HepG2 (cell line): ENCODE measurements around the gene MKS1. TPM values are rescaled to one million over a fixed set of nuclear protein-coding genes. Genes with fewer than 3 reads are reported as not detected.

ENCODE experiments used
- CENPBD1 ChIP-seq: sonication (generic); formaldehyde crosslinking; IDR thresholded peaks from 2 replicates; pipeline ENCODE4 v1.8.0; 2022; ENCODE audit warnings: missing genetic modification reagents, low read depth, mild to moderate bottlenecking, borderline replicate concordance
- CHCHD3 ChIP-seq: sonication (generic); formaldehyde crosslinking; IDR thresholded peaks from 2 replicates; pipeline ENCODE4 v1.8.0; 2022; ENCODE audit warnings: mild to moderate bottlenecking, missing genetic modification reagents, moderate library complexity
- KDM3A ChIP-seq: IDR thresholded peaks from 2 replicates; pipeline ENCODE4 v1.6.1; 2018; ENCODE audit warnings: low read depth, missing compliant biosample characterization
- KLF6 ChIP-seq: IDR thresholded peaks from 2 replicates; pipeline ENCODE4 v1.8.0; 2016; ENCODE audit warnings: missing biosample characterization, missing genetic modification reagents
- MZF1 ChIP-seq: sonication (generic); formaldehyde crosslinking; IDR thresholded peaks from 2 replicates; pipeline ENCODE4 v1.8.1; 2023; ENCODE audit warnings: mild to moderate bottlenecking, missing genetic modification reagents, borderline replicate concordance
- NCOA1 ChIP-seq: sonication (generic); formaldehyde crosslinking; IDR thresholded peaks from 2 replicates; pipeline ENCODE4 v1.9.0; 2021; ENCODE audit warnings: missing genetic modification reagents
- NFYC ChIP-seq: IDR thresholded peaks from 2 replicates; pipeline ENCODE4 v1.6.1; 2016; ENCODE audit warnings: missing genetic modification reagents, missing compliant biosample characterization
- SIN3A ChIP-seq: IDR thresholded peaks from 2 replicates; pipeline ENCODE4 v1.6.1; 2011; ENCODE audit warnings: low read depth, mild to moderate bottlenecking, control low read depth, low read length, borderline replicate concordance
- SNAPC4 ChIP-seq: sonication (generic); formaldehyde crosslinking; IDR thresholded peaks from 2 replicates; pipeline ENCODE4 v1.4.0; 2020; ENCODE audit warnings: mild to moderate bottlenecking, missing genetic modification reagents
- SYNCRIP ChIP-seq: fragments of 200-400 bp; formaldehyde crosslinking; IDR thresholded peaks from 2 replicates; pipeline ENCODE4 v1.6.1; 2018; ENCODE audit warnings: mild to moderate bottlenecking, low read depth, low read length; ENCODE audit not compliant: insufficient read depth
- TCF7L2 ChIP-seq: IDR thresholded peaks from 2 replicates; pipeline ENCODE4 v1.6.1; 2011; ENCODE audit warnings: mild to moderate bottlenecking, low read depth, low read length, moderate library complexity
- ZNF644 ChIP-seq: IDR thresholded peaks from 2 replicates; pipeline ENCODE4 v1.6.1; 2016; ENCODE audit warnings: low read depth
- ZSCAN9 ChIP-seq: IDR thresholded peaks from 2 replicates; pipeline ENCODE4 v1.6.1; 2016; ENCODE audit warnings: borderline replicate concordance
- polyA plus RNA-seq, 8 experiments: library from polyadenylated mRNA; depleted of rRNA in 3 of 8; stranded (reverse) in 7 of 8; unstranded in 1 of 8; fragments of >200 nt; fragmentation: Illumina TruSeq in 4 of 8; extraction: Trizol in 4 of 8; gene quantifications; 2 replicates each; pipeline versions ENCODE4 v1.2.1 to v1.2.3, GENCODE V29; 2011 to 2016; ENCODE audit warnings: low read depth in 4 of 8, missing spikeins in 1 of 8, mixed read lengths in 1 of 8; ENCODE audit not compliant: insufficient read depth in 1 of 8
- total RNA-seq, 5 experiments: library from RNA; depleted of rRNA; stranded (reverse); fragments of >200 nt; fragmentation: Illumina TruSeq; extraction: Trizol; gene quantifications; 2 replicates each; pipeline ENCODE4 v1.2.3, GENCODE V29; 2016; ENCODE audit warnings: low read depth in 1 of 5
- TF ChIP-seq, protein P1 (sequence below): sonication (generic); IDR thresholded peaks from 2 replicates; pipeline ENCODE4 v1.6.1; 2016; ENCODE audit warnings: low read depth, borderline replicate concordance
- TF ChIP-seq, protein P2 (sequence below): sonication (generic); formaldehyde crosslinking; IDR thresholded peaks from 2 replicates; pipeline ENCODE4 v1.4.0; 2020; ENCODE audit warnings: low read depth, missing genetic modification reagents
- TF ChIP-seq, protein P3 (sequence below): sonication (generic); formaldehyde crosslinking; IDR thresholded peaks from 2 replicates; pipeline ENCODE4 v1.4.0; 2020; ENCODE audit warnings: mild to moderate bottlenecking, missing genetic modification reagents

The MKS1 gene
- total and polyA plus RNA-seq, 2 of the 13 experiments (the other 11 are each of a cell fraction or from before 2014, with no cell fraction given), result 16.1 to 26.3 TPM

- peak; percentile 82; the same call in 1 of the 2 replicates for TF ChIP-seq SNAPC4 (CRISPR knock-in tag)
- TF ChIP-seq, protein P1, sequence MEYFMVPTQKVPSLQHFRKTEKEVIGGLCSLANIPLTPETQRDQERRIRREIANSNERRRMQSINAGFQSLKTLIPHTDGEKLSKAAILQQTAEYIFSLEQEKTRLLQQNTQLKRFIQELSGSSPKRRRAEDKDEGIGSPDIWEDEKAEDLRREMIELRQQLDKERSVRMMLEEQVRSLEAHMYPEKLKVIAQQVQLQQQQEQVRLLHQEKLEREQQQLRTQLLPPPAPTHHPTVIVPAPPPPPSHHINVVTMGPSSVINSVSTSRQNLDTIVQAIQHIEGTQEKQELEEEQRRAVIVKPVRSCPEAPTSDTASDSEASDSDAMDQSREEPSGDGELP, result peak; percentile 79; the same call in 1 of the 2 replicates
- peak; percentile 54; the same call in 1 of the 2 replicates for TF ChIP-seq KLF6 (CRISPR knock-in tag)
- peak; percentile 77; the same call in 1 of the 2 replicates for TF ChIP-seq ZSCAN9 (CRISPR knock-in tag)
- TF ChIP-seq NFYC (CRISPR knock-in tag), result peak; percentile 44; the same call in 1 of the 2 replicates
- no peak for TF ChIP-seq SYNCRIP
- peak; percentile 94 for TF ChIP-seq ZNF644 (CRISPR knock-in tag)
- peak; percentile 78 for TF ChIP-seq KDM3A (CRISPR knock-in tag)
- TF ChIP-seq, protein P2, sequence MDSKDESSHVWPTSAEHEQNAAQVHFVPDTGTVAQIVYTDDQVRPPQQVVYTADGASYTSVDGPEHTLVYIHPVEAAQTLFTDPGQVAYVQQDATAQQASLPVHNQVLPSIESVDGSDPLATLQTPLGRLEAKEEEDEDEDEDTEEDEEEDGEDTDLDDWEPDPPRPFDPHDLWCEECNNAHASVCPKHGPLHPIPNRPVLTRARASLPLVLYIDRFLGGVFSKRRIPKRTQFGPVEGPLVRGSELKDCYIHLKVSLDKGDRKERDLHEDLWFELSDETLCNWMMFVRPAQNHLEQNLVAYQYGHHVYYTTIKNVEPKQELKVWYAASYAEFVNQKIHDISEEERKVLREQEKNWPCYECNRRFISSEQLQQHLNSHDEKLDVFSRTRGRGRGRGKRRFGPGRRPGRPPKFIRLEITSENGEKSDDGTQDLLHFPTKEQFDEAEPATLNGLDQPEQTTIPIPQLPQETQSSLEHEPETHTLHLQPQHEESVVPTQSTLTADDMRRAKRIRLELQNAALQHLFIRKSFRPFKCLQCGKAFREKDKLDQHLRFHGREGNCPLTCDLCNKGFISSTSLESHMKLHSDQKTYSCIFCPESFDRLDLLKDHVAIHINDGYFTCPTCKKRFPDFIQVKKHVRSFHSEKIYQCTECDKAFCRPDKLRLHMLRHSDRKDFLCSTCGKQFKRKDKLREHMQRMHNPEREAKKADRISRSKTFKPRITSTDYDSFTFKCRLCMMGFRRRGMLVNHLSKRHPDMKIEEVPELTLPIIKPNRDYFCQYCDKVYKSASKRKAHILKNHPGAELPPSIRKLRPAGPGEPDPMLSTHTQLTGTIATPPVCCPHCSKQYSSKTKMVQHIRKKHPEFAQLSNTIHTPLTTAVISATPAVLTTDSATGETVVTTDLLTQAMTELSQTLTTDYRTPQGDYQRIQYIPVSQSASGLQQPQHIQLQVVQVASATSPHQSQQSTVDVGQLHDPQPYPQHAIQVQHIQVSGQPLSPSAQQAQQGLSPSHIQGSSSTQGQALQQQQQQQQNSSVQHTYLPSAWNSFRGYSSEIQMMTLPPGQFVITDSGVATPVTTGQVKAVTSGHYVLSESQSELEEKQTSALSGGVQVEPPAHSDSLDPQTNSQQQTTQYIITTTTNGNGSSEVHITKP (CRISPR knock-in tag), result peak; percentile 23; the same call in 1 of the 2 replicates
- TF ChIP-seq TCF7L2, result no peak
- TF ChIP-seq CHCHD3, result 0 out of 2 replicates have a peak, but pooled peaks have one; percentile 27
- TF ChIP-seq CENPBD1, result no peak
- TF ChIP-seq, protein P3, sequence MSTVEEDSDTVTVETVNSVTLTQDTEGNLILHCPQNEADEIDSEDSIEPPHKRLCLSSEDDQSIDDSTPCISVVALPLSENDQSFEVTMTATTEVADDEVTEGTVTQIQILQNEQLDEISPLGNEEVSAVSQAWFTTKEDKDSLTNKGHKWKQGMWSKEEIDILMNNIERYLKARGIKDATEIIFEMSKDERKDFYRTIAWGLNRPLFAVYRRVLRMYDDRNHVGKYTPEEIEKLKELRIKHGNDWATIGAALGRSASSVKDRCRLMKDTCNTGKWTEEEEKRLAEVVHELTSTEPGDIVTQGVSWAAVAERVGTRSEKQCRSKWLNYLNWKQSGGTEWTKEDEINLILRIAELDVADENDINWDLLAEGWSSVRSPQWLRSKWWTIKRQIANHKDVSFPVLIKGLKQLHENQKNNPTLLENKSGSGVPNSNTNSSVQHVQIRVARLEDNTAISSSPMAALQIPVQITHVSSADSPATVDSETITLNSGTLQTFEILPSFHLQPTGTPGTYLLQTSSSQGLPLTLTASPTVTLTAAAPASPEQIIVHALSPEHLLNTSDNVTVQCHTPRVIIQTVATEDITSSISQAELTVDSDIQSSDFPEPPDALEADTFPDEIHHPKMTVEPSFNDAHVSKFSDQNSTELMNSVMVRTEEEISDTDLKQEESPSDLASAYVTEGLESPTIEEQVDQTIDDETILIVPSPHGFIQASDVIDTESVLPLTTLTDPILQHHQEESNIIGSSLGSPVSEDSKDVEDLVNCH (CRISPR knock-in tag), result no peak
- peak; percentile 26; the same call in 1 of the 2 replicates for TF ChIP-seq NCOA1
- TF ChIP-seq MZF1 (CRISPR knock-in tag), result no peak
- peak; percentile 86; the same call in 1 of the 2 replicates for TF ChIP-seq SIN3A
These were observed at the start of gene MKS1 (continued) for GRCh38 chr17:58219007-58219788.
